ENCODE data around the gene SRPRA.
"Not testable (repeated sequence)": the region's sequence is repeated elsewhere in the genome, so short reads cannot be mapped to it uniquely, and the experiment has no call there.

The SRPRA gene, protein sequence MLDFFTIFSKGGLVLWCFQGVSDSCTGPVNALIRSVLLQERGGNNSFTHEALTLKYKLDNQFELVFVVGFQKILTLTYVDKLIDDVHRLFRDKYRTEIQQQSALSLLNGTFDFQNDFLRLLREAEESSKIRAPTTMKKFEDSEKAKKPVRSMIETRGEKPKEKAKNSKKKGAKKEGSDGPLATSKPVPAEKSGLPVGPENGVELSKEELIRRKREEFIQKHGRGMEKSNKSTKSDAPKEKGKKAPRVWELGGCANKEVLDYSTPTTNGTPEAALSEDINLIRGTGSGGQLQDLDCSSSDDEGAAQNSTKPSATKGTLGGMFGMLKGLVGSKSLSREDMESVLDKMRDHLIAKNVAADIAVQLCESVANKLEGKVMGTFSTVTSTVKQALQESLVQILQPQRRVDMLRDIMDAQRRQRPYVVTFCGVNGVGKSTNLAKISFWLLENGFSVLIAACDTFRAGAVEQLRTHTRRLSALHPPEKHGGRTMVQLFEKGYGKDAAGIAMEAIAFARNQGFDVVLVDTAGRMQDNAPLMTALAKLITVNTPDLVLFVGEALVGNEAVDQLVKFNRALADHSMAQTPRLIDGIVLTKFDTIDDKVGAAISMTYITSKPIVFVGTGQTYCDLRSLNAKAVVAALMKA

DNA sequence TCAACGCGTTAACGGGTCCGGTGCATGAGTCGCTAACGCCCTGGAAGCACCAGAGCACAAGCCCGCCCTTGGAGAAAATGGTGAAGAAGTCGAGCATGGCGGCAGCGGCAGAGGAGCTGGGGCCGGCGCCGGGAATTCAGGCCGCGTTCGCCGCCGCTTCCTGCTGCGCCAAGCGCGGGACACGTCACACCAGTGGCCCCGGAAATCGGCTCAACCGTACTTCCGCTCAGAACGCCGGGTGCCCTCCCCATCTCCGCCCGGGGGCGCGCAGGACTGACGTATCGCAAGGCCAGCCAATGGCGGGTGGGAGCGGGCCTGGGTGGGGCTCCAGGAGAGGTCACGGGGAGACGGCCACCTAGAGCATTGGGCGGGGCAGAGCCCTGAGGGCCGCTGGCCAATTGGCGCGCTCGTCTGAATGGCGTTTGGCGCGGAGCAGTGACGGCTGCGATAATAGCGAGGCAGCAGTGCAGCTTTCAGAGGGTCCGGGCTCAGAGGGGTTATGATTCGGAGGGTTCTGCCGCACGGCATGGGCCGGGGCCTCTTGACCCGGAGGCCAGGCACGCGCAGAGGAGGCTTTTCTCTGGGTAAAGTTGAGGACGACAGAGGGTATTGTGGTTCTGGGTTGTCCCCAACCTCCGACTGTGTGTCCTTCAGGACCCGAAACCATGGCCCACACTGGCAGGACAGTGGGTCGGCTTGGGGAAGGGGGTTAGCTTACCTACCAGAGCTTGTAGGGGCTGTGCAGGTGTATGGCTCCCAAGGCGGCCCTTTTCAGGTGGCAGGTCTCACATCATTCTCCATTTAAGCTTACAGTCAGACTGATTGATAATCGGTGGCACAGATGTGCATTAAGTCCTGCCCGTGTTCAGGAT, at the start of gene SRPRA, which contains the start of gene FOXRED1:
Gene SRPRA, minus strand, starts transcription at position 188 of the 872 bp plus-strand sequence. Its CDS starts 91 bp downstream, at position 97.
Gene FOXRED1, plus strand, starts transcription at position 447 of the 872 bp plus-strand sequence. Its CDS starts 53 bp downstream, at position 500.
- DNase-seq (ENCODE audit: low read depth) = peak; percentile 100

GRCh38 chr11:126317756-126318573, 49.3 kb upstream of the SRPRA start:
- DNase-seq (ENCODE audit: low read depth) = peak; percentile 18

- DNase-seq (ENCODE audit: low read depth) = no peak
Observed at GRCh38 chr11:126317432-126317755, 48.7 kb upstream of the SRPRA start.

GRCh38 chr11:126313826-126314225, 45.1 kb upstream of the SRPRA start:
- DNase-seq (ENCODE audit: low read depth) = no peak

GRCh38 chr11:126312961-126313360, 44.3 kb upstream of the SRPRA start:
- no peak for DNase-seq (ENCODE audit: low read depth)

- DNase-seq (ENCODE audit: low read depth) = no peak
Observed at GRCh38 chr11:126311401-126312291, 43.0 kb upstream of the SRPRA start.

DNA sequence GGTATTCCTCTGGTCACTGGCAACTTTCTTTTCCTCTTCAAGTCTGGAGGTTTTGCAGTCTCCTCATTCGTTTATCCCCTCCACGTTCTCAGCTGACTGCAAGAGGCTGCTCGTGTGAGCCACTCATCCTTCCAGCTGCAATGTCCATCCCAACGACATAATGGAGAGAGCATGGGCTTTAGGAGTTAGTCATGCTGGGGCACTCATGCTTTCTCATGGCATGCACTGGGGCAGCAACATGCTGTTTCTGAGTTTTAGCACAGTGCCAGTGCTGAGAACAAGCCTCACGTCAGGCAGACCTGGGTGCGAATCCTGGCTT, 42.3 kb upstream of the SRPRA start:
- DNase-seq (ENCODE audit: low read depth) = no peak

GRCh38 chr11:126310200-126310991, 41.7 kb upstream of the SRPRA start:
- DNase-seq (ENCODE audit: low read depth) = peak; percentile 48

DNA sequence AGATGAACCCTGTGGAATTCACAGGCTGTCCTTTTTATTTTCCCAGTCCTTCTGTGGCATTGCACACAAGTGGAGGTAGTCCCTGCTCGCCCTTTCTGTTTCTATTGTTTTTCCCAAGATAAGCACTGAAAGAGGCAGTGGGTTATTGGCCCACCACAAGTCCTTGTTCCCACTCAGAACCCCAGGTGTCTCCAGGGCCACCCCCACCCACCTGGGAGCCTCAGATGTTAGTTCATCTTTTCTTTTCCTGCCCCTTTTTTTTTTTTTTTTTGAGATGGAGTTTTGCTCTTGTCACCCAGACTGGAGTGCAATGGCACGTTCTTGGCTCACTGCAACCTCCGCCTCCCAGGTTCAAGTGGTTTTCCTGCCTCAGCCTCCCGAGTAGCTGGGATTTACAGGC, 40.1 kb upstream of the SRPRA start:
- not testable (repeated sequence) for DNase-seq (ENCODE audit: low read depth)

DNA sequence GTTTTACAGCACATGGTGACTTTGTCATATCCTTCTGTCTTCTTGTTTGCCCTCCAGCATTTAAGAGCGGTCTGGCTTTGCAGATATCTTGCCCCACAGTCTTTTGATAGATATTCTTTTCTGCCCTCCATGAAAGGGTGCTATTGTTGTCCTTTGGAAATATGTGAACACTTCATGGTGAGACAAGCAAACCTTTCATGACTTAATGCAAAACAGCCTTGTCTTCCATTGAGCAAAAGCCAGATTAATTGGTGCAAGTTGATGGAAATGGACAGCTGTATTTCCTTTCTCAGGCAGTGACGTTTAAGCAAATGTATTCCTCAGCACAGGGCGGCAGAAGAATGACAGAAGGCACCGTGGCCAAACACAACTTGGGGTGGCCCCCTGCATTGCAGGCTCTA, 39.6 kb upstream of the SRPRA start:
- DNase-seq (ENCODE audit: low read depth) = no peak

DNA sequence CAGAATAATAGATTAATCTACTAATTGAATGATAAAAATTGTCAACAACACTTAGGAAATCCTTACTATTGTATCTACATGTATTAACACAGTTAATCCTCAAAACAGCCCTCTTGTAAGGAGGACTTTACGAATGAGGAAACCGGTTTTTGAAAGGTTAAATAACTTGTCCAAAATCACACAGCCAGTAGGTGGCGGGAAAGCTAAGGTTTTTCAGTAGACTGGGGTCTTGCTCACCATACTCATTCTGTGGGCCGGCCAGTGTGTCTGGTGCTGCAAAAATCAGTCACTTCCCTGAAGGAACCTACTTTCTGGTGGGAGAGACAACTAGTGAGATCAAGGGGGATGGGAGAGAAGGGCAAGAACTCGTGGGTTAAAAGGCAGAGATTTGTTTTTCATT, 39.0 kb upstream of the SRPRA start:
- no peak for DNase-seq (ENCODE audit: low read depth)

DNA sequence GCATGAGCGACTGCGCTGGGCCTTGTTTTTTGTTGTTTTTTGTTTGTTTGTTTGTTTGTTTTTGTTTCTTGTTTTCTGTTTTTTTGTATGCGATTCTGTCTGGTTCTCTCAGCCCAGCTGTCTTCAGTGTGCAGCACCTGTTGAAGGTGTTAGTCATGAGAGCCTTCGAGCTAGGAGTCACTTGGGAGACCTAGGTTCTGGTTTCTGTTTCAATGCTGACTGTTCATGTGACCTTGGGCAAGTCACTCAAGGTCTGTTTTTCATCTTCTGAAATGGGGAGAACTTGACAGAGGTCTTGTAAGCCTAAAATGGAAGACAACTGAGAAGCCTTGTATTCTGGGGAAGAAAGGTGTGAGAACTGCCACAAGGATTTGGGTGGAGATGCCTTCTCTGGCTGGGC, 37.0 kb upstream of the SRPRA start:
- DNase-seq (ENCODE audit: low read depth) = no peak

DNA sequence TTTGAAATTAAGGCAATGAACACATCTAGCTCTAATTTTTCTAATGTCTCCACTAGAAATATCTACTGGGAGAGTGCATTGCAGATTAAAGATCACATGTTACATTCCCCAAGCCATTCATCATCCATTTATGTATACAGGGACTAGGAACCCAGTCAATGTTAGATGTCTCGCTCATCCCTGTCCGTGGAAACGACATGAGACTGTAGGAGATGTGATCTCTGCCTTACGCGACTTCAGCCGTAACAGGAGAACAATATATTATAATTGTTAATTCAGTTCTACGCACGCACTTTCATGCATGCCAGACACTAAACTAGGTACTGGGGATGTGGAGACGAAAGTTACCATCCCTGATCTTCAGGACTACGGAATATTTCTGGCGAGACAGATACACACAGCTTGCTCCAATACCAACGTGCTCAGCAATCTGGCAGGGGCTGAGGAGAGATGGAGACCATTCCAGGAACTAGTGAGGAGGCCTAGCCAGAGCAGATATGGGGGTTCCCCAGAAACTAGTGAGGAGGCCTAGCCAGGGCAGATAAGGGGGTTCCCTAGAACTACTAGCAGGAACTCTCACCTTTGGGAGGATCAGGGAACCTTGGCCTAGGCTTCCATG, 35.9 kb upstream of the SRPRA start:
- DNase-seq (ENCODE audit: low read depth) = no peak

DNA sequence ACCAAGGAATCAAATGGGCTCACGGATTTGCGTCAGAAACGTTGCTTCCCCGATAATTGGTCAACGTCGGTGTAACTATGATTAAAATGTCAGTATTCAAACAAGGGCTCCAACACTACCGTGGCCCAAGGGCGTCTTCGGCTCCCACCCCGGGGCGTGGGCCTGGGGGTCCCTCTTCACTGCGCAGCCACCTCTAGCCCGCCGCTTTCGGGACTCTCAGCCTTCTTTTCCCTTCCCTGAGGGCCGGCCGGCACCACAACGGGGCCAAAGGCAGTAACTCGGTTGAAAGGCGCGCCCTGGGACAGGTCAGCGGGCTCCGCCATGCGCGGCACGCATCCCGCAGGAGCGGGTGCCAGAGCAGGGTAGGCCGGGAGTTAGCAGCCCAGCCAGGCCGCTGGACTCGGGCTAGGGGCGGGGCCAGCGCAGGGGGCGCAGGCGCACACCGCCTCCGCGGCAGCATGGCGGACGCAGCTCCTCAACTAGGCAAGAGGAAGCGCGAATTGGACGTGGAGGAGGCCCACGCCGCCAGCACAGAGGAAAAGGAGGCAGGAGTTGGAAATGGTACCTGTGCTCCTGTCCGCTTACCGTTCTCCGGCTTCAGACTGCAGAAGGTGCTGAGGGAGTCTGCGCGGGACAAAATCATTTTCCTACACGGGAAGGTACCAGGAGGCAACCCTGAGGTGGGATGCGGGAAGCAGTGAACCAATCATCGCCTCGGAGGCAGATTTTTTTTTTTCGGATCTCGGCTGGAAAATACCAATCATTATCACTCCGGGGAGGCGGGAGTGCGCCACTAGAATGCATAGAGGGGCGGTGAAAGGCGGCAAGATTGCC, 35.1 kb upstream of the SRPRA start, which contains the start of gene DCPS:
Gene DCPS, plus strand, starts transcription at position 438 of the 834 bp plus-strand sequence. Its CDS starts 21 bp downstream, at position 459.
- DNase-seq (ENCODE audit: low read depth) = peak; percentile 90

GRCh38 chr11:126297004-126297403, 28.3 kb upstream of the SRPRA start:
- no peak for DNase-seq (ENCODE audit: low read depth)

DNA sequence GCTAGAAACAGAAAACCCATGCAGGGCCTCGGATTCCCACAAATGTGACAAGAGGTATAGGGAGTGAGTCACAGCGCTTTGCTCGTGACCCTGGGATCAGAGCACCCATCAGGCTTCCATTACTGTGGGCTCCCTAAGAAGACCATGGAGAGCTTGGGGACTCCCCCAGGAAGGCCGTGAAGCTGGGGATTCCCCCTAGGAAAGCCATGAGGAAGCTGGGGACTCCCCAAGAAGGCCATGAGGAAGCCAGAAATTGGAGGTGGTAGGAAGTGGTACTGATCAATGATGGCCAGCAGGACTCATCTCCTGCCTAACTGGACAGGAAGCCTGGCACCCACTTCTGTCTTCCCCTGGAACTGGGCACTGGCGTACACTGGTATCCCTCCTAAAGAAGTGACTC, 25.0 kb upstream of the SRPRA start:
- DNase-seq (ENCODE audit: low read depth) = no peak

DNA sequence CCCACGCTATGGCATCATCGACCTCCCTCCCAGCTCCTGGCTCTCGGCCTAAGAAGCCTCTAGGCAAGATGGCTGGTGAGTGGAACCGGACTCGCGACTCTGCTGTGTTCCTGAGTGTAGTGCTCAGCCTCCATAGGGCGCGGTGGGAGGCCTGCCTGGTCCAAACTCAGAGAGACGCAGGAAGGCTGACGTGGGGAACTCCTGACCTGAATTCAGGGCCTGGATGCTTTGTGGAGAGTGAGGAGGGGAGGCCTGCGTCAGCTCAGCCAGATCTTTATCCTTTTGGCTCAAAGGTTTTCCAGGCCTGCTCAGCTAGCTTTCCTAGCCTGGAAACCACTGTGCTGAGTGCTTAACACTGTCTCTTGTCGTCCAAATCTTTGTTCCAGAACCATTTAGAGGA, 22.2 kb upstream of the SRPRA start:
- no peak for DNase-seq (ENCODE audit: low read depth)

DNA sequence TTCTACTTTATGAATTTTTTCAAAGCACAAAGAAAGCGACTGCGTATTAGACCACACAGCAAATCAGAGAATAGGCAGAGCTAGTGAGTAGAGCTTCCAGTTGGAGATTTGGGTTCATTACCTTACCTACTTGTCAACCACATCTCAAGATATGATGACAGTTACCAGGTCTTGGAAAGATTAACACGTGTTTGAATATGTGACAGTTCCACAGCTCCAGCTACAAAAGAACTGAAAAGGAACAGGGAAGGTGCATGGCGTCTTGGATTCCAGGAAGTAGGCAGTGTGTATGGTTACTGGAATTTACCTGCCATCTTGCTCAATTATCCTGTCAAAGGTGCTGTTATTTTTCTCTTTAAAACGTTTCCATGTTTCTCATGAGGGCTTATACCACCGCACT, 19.5 kb upstream of the SRPRA start:
- no peak for DNase-seq (ENCODE audit: low read depth)

Measured in activated T-cell treated with anti-CD3 and anti-CD28 coated beads for 48 hours (primary cell).